ENCODE results near the gene BAZ2A.
"Not testable (repeated sequence)": the region's sequence is repeated elsewhere in the genome, so short reads cannot be mapped to it uniquely, and the experiment has no call there.

Gene BAZ2A

DNA sequence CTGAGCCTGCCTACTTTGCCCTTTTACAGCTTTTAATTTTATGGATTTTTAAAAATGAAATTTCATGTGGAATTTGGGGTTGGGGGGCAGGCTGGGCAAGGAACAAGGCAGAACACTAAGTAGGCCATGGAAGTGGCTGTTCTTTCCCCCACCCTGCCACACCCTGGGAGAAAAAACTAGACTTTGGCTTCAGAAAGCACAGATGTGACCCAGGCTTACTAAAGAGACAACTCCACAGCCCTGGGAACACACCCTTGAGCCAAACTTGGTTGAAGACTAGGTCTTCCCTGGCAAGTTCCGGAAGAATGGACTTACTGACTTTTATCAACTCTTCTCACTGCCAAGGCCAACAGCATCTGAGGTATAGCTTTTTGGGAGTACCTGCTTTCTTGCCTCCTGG, 40.3 kb downstream of the BAZ2A start:
- in situ Hi-C loops (cut with HindIII; ENCODE audit: low sequenced_read_pairs), result no loop called here
- TF ChIP-seq CTCF (IDR thresholded peaks at IDR 0.05; ENCODE audit: low read depth, low read length, missing control alignments), result no peak
- H3K4me3 ChIP-seq (ENCODE audit: low read depth, low read length), result no peak overlapping the region
- DNase-seq (ENCODE audit: low read depth), result no peak

GRCh38 chr12:56585098-56585497, 45.0 kb downstream of the BAZ2A start:
- in situ Hi-C loops (cut with HindIII; ENCODE audit: low sequenced_read_pairs), result no loop called here
- no peak for TF ChIP-seq CTCF (IDR thresholded peaks at IDR 0.05; ENCODE audit: low read depth, low read length, missing control alignments)
- no peak overlapping the region for H3K4me3 ChIP-seq (ENCODE audit: low read depth, low read length)
- no peak for DNase-seq (ENCODE audit: low read depth)

DNA sequence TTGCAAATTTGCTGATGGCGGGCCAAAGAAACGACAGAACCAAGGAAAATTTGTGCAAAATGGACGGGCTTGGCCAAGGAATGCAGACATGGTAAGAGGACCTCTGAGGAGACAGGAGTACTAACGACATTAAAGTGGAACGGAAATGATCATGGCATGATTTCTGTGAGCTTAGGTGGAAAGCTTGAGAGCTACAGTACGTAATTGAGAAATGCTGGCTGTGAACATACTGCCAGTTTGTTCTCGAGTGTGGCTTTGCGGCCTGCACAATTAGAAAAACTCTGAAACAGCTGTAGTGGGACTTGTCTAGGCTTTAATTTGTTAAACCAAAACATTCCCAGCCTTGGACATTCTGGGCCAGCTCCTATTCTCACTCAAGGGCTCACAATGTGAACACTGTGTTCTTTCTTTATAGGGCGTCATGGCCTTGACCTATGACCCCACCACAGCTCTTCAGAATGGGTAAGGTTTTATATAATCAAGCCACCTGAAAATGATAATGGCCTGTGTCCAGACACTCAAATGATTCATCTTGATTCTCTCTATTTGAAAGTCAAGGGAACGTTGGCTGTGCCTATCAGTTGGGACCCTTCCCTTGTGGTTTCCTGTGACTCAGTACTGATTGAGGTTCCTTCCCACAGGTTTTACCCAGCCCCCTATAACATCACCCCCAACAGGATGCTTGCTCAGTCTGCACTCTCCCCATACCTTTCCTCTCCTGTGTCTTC, 48.5 kb downstream of the BAZ2A start:
- in situ Hi-C loops (cut with HindIII; ENCODE audit: low sequenced_read_pairs), result loop anchor here (5.0 kb wide), 1 partner anchor 41 kb away; no protein-coding TSS in a partner anchor
- TF ChIP-seq CTCF (IDR thresholded peaks at IDR 0.05; ENCODE audit: low read depth, low read length, missing control alignments), result no peak
- no peak for DNase-seq (ENCODE audit: low read depth)
- H3K4me3 ChIP-seq (ENCODE audit: low read depth, low read length), result no peak overlapping the region

- in situ Hi-C loops (cut with HindIII; ENCODE audit: low sequenced_read_pairs), result no loop called here
- no peak for TF ChIP-seq CTCF (IDR thresholded peaks at IDR 0.05; ENCODE audit: low read depth, low read length, missing control alignments)
- H3K4me3 ChIP-seq (ENCODE audit: low read depth, low read length), result no peak overlapping the region
- no peak for DNase-seq (ENCODE audit: low read depth)
Observed at GRCh38 chr12:56578983-56579546, 51.1 kb downstream of the BAZ2A start.

- DNase-seq (ENCODE audit: low read depth); in situ Hi-C loops (cut with HindIII; ENCODE audit: low sequenced_read_pairs); H3K4me3 ChIP-seq (ENCODE audit: low read depth, low read length): not testable (repeated sequence)
Observed at GRCh38 chr12:56577248-56577647, 52.9 kb downstream of the BAZ2A start.

- DNase-seq (ENCODE audit: low read depth), result no peak
- H3K4me3 ChIP-seq (ENCODE audit: low read depth, low read length), result no peak overlapping the region
- in situ Hi-C loops (cut with HindIII; ENCODE audit: low sequenced_read_pairs), result loop anchor here (5.0 kb wide), 1 partner anchor 52 kb away; the partner anchor contains the start of gene RBMS2
- TF ChIP-seq CTCF (IDR thresholded peaks at IDR 0.05; ENCODE audit: low read depth, low read length, missing control alignments), result no peak
Observed at GRCh38 chr12:56574210-56574609, 55.9 kb downstream of the BAZ2A start.

DNA sequence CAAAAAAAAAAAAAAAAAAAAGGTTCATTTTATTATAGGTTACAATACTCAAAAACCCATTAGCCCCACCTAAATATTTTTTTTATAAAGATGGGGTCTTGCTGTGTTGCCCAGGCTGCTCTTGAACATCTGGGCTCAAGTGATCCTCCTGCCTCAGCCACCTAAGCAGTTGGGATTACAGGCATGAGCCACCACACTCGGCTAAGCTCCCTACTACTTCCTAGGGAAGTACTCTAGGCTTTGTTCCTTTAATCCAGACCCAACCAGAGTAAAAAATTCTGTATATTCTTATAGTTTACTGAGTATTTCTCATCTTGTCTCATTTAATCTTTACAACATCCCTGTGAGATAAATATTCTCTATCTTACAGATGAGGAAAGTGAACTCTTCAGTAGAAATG, 57.8 kb downstream of the BAZ2A start:
- in situ Hi-C loops (cut with HindIII; ENCODE audit: low sequenced_read_pairs), result loop anchor here (5.0 kb wide), 1 partner anchor 50 kb away; the partner anchor contains the start of gene RBMS2
- DNase-seq (ENCODE audit: low read depth), result no peak
- TF ChIP-seq CTCF (IDR thresholded peaks at IDR 0.05; ENCODE audit: low read depth, low read length, missing control alignments), result no peak
- H3K4me3 ChIP-seq (ENCODE audit: low read depth, low read length), result no peak overlapping the region

Measured in astrocyte of the cerebellum (primary cell).